Stomach smooth muscle (tissue), 2 donors: ENCODE data around the gene TCTN2.

ENCODE experiments used
- H3K27ac ChIP-seq: one replicate; pipeline ENCODE4 v1.7.0; 2013; ENCODE audit warnings: mild to moderate bottlenecking, low read length, inconsistent platforms
- H3K27me3 ChIP-seq, 2 donors: one replicate each; pipeline ENCODE4 v1.7.0; 2013; ENCODE audit warnings: low read length in 2 of 2; ENCODE audit not compliant: insufficient read depth in 2 of 2, control insufficient read depth in 1 of 2
- H3K36me3 ChIP-seq, 2 donors: one replicate each; pipeline ENCODE4 v1.7.0; 2013; ENCODE audit warnings: low read length in 2 of 2; ENCODE audit not compliant: control insufficient read depth in 2 of 2, insufficient read depth in 2 of 2
- H3K4me1 ChIP-seq: one replicate; pipeline ENCODE4 v1.7.0; 2013; ENCODE audit warnings: low read length; ENCODE audit not compliant: control insufficient read depth, insufficient read depth
- H3K4me3 ChIP-seq, 2 donors: one replicate each; pipeline ENCODE4 v1.7.0; 2013; ENCODE audit warnings: low read length in 2 of 2
- H3K9ac ChIP-seq, 2 donors: one replicate each; pipeline ENCODE4 v1.7.0; 2013; ENCODE audit warnings: low read length in 2 of 2, mild to moderate bottlenecking in 1 of 2
- H3K9me3 ChIP-seq, 2 donors: one replicate each; pipeline ENCODE4 v1.7.0; 2013; ENCODE audit warnings: low read length in 2 of 2; ENCODE audit not compliant: control insufficient read depth in 2 of 2
- donor health status: healthy.
- donor health status: Pancreatic carcinoma.

TCTN2 gene

GRCh38 chr12:123670882-123671728, at the start of gene TCTN2:
Gene TCTN2 (plus strand): TSS chr12:123671113. CDS start chr12:123671241, 128 bp downstream.
- Histone ChIP-seq H3K27me3 (no peaks in the 10 kb centered on the region), H3K9me3 (no peaks in the 10 kb centered on the region), H3K9ac (peak within 1 kb of the TSS; percentile 85 to 87), H3K4me1 (peaks cover 15% of the 10 kb centered on the region), H3K36me3 (peaks cover 10 to 13% of the 10 kb centered on the region in 2 donors), H3K4me3 (peak within 1 kb of the TSS; percentile 78 to 97), H3K27ac (peak within 1 kb of the TSS; percentile 31)

DNA sequence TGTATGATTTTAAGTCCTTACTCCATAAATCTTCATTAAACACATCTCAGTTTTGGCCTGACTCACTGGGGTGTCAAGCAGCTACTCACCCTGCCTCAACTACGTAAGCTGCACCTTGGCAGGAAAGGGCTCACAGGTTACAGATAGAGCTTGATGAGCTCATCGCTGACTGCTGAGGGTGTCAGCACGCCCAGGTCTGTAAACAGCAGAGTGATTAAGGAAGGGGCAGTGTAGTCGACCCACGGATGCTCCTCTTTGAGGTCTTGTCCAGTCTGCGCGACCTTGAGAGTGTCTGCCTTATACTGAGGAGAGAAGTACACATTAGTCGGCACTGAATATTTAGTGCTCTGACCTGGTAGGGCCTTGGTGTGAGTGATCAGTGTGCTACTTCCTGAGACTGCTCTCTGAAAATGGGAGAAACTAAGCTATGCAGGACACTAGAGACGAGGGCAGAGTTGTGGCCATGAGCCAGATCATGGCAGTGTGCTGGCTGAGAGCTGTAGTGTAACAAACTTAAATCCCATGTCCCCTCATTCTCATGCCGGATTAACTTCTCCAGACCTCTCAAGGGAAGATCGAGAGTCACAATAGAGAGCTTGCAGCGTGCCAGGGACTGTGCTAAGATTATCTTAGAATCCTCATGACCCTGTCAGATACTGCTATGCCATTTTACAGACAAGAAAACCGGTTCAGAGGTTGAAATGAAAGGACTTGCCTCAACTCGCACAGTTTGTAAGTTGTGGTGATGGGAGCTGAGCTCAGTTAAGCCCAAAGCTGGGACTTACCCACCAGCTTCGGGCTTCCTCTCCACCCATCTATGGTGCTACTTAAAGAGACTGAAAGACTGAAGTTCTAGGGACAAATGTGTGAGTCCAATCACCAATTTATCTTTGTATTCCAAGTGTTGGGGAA, 49.0 kb upstream of the TCTN2 start:
- H3K27me3 ChIP-seq, result no peaks in the 10 kb centered on the region
- H3K4me3 ChIP-seq, result no peak overlapping the region
- H3K27ac ChIP-seq, result no peak overlapping the region
- no peak overlapping the region for H3K9ac ChIP-seq
- no peaks in the 10 kb centered on the region for H3K4me1 ChIP-seq
- no peaks in the 10 kb centered on the region for H3K9me3 ChIP-seq
- peaks cover 57 to 63% of the 10 kb centered on the region in 2 donors for H3K36me3 ChIP-seq

- H3K9me3 ChIP-seq, result no peaks in the 10 kb centered on the region
- peaks cover 16 to 24% of the 10 kb centered on the region in 2 donors for H3K36me3 ChIP-seq
- H3K27ac ChIP-seq, result peak within 1 kb of the TSS; percentile 90
- peak within 1 kb of the TSS; percentile 96 to 99 for H3K9ac ChIP-seq
- H3K27me3 ChIP-seq, result no peaks in the 10 kb centered on the region
- peaks cover 14% of the 10 kb centered on the region for H3K4me1 ChIP-seq
- H3K4me3 ChIP-seq, result peak within 1 kb of the TSS; percentile 95 to 97
Observed at GRCh38 chr12:123633379-123634141, 37.4 kb upstream of the TCTN2 start, which contains the start of the genes EIF2B1 and GTF2H3. Gene EIF2B1 (minus strand): TSS chr12:123633686. CDS start chr12:123633557, 129 bp downstream. Gene GTF2H3 (plus strand): TSS chr12:123633829. CDS start chr12:123633860, 31 bp downstream.

DNA sequence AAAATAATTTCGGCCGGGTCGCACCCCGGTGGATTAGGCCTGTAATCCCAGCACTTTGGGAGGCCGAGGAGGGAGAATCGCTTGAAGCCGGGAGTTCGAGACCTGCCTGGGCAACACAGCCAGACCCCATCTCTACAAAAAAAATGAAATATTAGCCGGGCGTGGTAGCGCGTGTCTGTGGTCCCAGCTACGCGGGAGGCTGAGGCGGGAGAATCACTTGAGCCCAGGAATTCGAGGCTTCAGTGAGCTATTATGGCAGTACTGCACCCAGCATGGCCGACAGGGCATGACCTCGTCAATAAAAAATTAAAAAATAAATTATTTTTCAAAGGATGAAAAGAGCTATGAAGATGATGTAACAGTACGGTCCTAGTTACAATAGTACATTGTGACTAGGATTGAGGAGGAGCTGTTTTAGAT, 36.8 kb upstream of the TCTN2 start:
- Histone ChIP-seq H3K9ac (peak overlapping the region; percentile 96 to 99), H3K27me3 (no peaks in the 10 kb centered on the region), H3K9me3 (no peaks in the 10 kb centered on the region), H3K36me3 (peaks cover 12 to 18% of the 10 kb centered on the region in 2 donors), H3K27ac (peak overlapping the region; percentile 90), H3K4me1 (peaks cover 14% of the 10 kb centered on the region), H3K4me3 (peak overlapping the region; percentile 95 to 97)

DNA sequence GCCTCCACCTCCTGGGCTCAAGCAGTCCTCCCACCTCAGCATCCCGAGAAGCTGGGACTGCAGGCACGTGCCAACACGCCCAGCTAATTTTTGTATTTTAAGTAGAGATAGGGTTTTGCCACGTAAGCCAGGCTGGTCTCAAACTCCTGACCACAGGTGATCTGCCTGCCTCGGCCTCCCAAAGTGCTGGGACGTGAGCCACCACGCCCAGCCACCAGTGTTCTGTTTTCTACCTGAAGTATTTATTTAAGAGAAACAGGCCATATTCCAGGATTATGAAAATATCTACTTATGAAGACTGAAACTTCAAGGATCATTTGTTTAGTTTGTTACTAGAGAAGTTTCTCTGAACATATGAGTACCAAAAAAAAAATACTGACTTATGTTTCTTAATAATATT, 27.0 kb upstream of the TCTN2 start:
- H3K27me3 ChIP-seq, result no peaks in the 10 kb centered on the region
- H3K4me3 ChIP-seq, result no peak overlapping the region
- no peaks in the 10 kb centered on the region for H3K4me1 ChIP-seq
- peaks cover 28 to 37% of the 10 kb centered on the region in 2 donors for H3K36me3 ChIP-seq
- H3K9ac ChIP-seq, result no peak overlapping the region
- no peaks in the 10 kb centered on the region for H3K9me3 ChIP-seq
- no peak overlapping the region for H3K27ac ChIP-seq

- Histone ChIP-seq H3K9ac (no peak overlapping the region), H3K9me3 (no peaks in the 10 kb centered on the region), H3K27me3 (no peaks in the 10 kb centered on the region), H3K4me1 (no peaks in the 10 kb centered on the region), H3K4me3 (no peak overlapping the region), H3K27ac (no peak overlapping the region), H3K36me3 (peaks cover 29 to 40% of the 10 kb centered on the region in 2 donors)
Observed at GRCh38 chr12:123645380-123645779, 25.5 kb upstream of the TCTN2 start.

DNA sequence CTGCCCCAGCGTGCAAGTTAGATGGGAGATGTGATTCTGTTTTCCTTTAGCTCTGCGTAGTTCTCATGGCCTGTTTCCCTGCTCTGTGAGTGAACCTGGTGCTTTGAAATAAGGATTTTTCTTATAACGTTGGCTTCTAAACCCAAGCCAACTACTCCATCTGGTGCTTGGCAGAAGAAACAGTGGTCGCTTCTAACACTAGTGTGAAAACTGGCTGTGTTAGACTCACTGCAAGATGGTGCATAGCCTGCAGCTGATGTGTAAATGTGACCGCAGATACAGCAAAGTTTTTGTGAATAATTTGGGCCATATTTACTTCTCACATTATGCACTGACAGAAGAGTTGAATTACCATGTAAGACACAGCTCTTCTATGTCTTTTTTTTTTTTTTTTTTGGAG, 25.0 kb upstream of the TCTN2 start:
- Histone ChIP-seq H3K9me3 (no peaks in the 10 kb centered on the region), H3K4me1 (no peaks in the 10 kb centered on the region), H3K27me3 (no peaks in the 10 kb centered on the region), H3K36me3 (peaks cover 33 to 44% of the 10 kb centered on the region in 2 donors), H3K9ac (no peak overlapping the region), H3K27ac (no peak overlapping the region), H3K4me3 (no peak overlapping the region)

DNA sequence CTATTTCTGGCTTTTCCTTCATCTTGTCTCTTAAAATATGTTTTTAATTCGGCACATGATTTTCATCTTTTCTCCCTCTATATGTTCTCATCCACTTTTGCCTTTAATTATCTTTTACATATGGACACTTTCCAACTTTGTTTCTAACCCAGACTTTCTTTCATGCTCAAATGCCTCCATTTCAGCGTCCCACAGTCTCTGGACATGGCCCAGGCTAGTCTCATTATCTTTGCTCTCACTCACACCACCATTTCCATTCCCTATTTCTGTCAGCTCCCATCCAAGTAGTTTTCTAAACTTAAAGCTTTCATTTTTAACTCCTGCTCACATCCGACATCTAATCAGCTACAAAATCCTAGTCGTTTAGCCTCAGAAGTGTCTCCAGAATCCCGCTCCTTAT, 22.5 kb upstream of the TCTN2 start:
- H3K27me3 ChIP-seq, result no peaks in the 10 kb centered on the region
- no peak overlapping the region for H3K4me3 ChIP-seq
- no peaks in the 10 kb centered on the region for H3K9me3 ChIP-seq
- no peaks in the 10 kb centered on the region for H3K4me1 ChIP-seq
- H3K27ac ChIP-seq, result no peak overlapping the region
- H3K36me3 ChIP-seq, result peaks cover 31 to 39% of the 10 kb centered on the region in 2 donors
- no peak overlapping the region for H3K9ac ChIP-seq

DNA sequence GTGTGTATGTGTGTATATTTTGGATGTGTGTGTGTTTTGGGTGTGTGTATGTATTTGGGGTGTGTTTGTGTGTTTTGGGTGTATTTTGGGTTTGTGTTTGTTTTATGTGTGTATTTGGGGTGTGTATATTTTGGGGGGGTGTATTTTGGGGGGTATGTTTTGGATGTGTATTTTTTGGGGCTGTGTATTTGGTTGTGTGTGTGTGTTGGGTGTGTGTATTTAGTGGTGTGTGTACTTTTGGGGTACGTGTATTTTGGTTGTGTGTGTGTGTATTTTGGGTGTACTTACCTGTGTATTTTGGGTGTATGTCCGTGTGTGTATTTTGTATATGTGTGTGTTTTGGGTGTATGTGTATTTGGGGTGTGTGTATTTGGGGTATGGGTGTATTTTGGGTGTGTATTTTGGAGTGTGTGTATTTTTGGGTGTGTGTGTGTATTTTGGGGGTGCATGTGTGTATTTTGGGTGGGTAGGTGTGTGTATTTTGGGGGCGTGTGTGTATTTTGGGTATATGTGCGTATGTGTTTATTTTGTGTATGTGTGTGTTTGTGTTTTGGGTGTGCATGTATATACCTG, 16.7 kb upstream of the TCTN2 start:
- H3K4me1 ChIP-seq, result no peaks in the 10 kb centered on the region
- H3K36me3 ChIP-seq, result peaks cover 20 to 27% of the 10 kb centered on the region in 2 donors
- H3K27ac ChIP-seq, result no peak overlapping the region
- H3K9ac ChIP-seq, result no peak overlapping the region
- H3K27me3 ChIP-seq, result no peaks in the 10 kb centered on the region
- no peak overlapping the region for H3K4me3 ChIP-seq
- H3K9me3 ChIP-seq, result no peaks in the 10 kb centered on the region

DNA sequence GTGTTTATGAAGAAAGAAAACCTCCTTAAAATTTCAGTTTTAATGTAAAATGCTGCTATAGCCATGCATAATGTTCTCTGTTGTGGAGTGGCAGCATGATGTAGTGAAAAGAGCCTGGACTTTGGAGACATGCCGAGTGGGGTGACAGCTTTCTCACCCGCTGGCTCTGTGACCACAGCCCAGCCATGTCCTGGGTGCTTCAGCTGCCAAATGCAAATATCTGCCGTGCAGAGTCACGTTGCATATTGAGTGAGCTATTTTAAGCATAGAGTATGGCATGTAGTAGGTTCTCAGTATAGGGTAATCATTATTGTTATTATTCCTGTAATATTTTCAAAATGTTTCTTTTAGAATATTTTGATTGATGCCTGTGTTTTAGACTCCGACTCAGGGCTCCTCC, 15.5 kb upstream of the TCTN2 start:
- no peak overlapping the region for H3K9ac ChIP-seq
- peaks cover 21 to 28% of the 10 kb centered on the region in 2 donors for H3K36me3 ChIP-seq
- H3K4me1 ChIP-seq, result no peaks in the 10 kb centered on the region
- no peaks in the 10 kb centered on the region for H3K27me3 ChIP-seq
- no peak overlapping the region for H3K4me3 ChIP-seq
- H3K27ac ChIP-seq, result no peak overlapping the region
- no peaks in the 10 kb centered on the region for H3K9me3 ChIP-seq
